GM18858 (cell line): ENCODE data around the gene KNSTRN.

Experiments
- ATAC-seq: cut with Tn5 transposase; IDR thresholded peaks from one replicate; pipeline ENCODE4 v1.9.1; 2021; ENCODE audit not compliant: unreplicated experiment

The KNSTRN gene

DNA sequence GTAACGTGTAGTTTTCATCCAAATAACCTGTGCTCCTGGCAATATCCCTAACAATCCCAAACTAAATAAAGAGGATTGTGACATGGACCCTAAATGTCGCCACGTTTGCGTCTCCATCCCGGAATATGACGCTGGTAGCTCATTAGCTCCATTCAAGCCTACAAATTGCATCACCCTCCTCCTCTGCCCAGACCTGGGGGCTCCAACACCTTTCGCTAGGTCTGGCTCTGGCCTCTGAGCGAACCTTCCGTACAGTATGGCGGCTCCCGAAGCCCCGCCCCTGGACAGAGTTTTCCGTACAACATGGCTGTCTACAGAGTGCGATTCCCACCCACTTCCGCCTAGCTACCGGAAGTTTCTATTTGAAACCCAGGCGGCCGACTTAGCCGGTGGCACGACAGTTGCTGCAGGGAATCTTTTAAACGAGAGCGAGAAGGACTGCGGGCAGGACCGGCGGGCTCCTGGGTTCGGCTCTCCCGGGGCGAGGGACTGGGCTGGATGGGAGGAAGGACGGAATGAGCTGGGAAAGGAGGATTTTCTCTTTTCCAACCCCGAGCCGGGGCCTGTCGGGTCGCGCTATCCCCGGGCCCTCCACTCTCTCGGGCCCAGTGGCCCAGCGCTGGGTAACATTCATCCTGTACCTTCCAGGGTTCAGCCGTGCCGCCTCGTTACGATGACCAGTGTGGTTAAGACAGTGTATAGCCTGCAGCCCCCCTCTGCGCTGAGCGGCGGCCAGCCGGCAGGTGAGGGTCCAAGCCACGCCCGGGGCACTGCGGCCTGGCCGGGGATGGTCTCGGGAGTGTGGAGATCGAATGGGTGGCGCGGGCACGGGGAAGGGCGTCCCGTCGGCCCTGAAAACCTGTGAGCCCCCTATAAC is at the start of gene KNSTRN:
Gene KNSTRN (plus strand): TSS at position 142 of the 877 bp plus-strand sequence. CDS start 115 bp downstream, at position 257.
- peak; percentile 77 for ATAC-seq

GRCh38 chr15:40333922-40334492 is 48.5 kb upstream of the KNSTRN start:
- ATAC-seq, result no peak

DNA sequence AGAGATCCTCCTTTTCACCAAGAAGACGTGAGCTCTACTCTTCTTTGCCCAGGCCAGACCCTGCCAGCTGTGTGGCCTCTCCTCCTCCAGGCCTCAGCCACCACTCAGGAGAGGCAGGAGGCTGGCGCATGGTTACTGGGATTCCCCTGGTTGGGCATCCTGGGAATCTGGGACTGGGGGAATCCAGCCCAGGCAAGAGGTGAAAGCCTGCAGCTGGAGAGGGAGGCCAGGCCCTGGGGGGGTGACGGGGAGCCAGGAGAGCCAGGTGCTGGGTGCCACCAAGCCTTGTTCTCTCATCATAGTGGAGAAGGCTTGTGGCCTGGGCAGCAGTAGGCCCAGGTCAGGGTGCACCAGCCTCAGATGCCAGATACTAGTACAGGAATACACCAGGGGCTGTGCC is 48.0 kb upstream of the KNSTRN start:
- no peak for ATAC-seq

- ATAC-seq, result no peak
These were observed 47.4 kb upstream of the KNSTRN start for GRCh38 chr15:40334941-40335795.

GRCh38 chr15:40335938-40336743 is 46.4 kb upstream of the KNSTRN start:
- ATAC-seq, result no peak

GRCh38 chr15:40336744-40337122 is 45.8 kb upstream of the KNSTRN start:
- no peak for ATAC-seq

DNA sequence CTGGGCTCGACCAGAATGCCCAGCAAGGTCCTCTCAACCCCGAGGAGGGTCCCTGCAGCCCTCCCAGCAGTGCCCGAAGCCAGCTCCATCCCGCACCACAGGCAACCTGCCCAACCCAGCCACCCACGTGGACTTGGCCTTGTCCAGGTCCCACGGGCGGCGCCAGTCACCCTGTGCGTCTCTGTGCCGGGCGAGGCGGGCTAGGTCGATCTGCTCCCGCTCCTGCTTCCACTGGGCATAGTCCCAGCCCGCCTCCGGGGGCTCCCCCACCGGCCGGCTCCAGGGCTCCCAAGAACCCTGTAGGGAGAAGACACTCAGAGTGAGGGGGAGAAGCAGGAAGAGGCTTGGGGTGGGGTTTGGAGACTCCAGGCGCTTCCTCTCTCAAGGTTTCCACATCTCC is 44.9 kb upstream of the KNSTRN start:
- ATAC-seq, result no peak

GRCh38 chr15:40338041-40338657 is 44.4 kb upstream of the KNSTRN start:
- ATAC-seq, result peak; percentile 49

DNA sequence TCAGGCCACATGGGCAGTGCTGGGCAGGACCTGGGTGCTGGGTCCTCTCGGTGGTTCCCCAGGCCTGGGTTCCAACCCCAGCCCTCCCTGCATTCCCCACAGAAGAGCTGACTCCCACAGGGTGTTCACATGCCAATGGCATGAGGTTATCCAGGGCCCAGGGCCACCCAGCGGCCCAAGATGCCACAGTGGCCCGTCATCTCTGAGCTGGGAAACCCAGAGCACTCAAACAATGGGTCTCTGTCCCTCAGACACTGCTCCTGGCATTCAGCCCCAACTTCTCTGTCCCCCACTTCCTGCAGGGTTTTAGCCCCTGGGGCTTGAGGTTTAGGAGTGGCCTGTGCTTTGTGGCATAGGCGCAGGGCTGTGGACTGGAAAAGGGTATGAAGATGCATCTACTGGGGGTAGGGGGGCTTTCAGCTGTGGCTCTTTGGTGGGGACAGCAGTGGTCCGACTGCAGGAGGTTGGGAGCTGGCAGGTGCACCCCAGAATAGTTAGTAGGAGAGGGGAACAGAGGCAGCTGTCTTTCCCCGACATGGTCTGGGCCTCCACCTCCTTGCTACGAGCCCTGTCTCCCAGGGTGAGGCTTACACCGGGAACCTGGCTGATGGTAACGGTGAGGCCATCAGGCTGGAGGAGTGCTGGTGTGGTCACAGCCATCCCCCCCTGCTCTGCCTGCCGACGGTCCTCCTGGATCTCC is 43.5 kb upstream of the KNSTRN start:
- no peak for ATAC-seq

DNA sequence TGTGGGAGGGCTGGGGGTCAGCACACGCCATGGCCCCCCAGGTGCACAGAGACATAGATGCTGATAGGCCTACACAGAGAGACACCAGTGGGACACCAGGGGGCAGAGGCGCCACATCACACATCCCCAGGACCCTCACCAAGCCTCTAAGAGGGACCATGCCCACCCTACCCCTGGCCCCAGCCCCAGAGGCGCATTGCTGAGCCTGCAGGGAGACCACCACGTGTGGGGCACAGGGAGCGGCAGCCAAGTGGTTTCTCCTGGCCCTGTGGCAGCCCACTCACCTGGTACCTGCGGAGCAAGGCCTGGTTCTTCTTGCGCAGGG is 42.9 kb upstream of the KNSTRN start:
- ATAC-seq, result no peak

DNA sequence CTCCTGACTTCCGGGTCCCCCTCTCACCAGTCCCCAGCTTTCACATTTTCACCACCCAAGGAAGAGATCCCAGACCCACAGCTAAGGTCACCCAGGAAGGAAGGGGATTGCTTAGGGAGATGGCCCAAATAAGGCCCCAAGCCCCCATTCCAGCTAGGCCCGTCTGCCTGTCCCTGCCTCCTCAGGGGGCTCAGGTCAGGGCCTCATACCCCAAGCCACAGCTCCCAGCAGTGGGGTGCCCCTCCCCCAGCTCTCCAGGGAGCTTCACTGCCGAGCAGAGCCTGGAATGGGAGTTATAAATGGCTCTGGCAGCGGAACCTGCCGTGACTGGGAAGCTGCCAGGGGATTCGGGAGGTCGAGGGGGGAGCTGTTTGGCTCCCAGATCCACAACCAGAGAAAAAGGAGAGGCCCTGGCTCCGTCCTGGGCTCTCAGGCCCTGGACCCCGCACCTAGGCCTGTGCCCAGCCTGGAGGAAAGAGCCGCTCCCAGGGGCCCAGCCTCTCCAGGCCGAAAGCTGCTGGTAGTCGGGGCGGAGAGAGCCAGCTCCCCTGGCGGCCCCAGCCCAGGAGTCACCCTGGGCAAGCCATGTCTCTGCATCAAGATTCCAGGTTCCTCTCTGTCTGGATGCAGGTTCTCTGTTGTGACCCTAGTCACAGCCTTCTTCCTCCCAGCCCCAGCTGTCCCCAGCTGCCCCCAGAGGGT is 42.3 kb upstream of the KNSTRN start:
- no peak for ATAC-seq

DNA sequence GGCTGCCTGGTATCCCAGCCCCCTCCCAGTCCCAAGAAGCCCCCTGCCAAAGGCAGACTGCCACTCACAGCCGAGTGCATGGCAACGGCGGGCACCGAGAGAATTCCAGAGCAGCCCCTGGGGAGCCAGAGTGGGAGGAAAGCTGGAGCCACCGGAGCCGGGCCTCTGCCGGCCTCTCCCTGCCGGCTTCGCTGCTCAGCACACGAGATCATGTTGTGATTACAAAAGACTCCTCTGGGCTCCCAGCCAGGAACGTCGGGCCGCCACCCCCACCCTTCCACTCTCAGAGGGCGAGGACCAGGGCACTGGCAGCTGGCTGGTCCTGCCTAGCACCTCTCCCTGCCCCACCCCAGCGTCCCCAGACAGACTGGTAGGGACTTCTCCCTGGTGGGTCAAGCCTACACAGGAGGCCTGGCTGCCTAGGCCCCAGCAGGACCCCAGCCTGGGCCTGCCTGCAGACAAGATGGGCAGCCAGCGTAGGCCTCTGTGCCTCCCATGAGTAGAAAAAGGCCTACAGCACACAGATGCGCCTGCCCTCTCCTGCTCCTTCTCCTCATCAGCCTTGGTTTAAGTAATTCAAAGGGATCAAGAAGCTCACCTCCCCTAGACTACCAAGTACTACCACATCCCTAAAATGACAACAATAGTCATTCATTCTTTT is 41.7 kb upstream of the KNSTRN start, which contains the start of gene CCDC9B:
Gene CCDC9B (minus strand): TSS at position 200 of the 661 bp plus-strand sequence. CDS start 120 bp downstream, at position 80.
- no peak for ATAC-seq

DNA sequence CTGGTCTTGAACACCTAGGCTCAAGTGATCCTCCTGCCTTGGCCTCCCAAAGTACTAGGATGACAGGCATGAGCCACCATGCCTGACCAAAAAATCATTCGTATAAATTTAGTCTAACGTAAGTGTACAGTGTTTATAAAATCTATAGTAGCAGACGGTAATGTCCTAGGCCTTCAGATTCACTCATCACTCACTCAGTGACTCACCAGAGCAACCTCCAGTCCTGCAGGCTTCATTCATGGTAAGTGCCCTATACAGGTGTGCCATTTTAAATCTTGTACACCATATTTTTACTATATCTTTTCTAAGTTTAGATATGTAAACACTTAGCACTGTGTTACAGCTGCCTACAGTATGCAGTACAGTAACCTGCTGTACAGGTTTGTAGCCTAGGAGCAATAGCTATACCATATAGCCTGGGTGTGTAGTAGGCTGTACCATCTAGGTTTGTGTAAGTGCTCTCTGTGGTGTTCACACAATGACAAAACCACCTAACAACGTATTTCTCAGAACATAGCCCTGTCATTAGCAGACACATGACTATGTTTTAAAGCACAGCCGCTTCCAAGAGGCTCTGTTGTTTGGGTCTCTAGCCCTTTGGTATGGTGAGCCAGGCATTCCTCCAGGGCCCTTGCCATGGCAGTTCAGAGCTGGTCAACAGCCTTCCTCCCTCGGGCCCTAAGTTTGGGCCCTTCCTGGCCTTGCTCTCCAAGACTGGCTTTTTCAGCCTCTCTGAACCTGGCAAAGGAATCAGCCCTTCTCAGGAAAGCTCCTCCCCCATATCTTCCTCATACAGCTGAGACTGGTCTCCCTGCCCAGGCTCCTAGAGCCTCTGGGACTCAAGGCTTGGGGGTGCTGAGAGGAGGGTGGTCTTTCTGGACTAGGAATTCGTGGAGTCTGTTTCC is 39.9 kb upstream of the KNSTRN start:
- no peak for ATAC-seq

GRCh38 chr15:40343512-40343911 is 39.0 kb upstream of the KNSTRN start:
- no peak for ATAC-seq

DNA sequence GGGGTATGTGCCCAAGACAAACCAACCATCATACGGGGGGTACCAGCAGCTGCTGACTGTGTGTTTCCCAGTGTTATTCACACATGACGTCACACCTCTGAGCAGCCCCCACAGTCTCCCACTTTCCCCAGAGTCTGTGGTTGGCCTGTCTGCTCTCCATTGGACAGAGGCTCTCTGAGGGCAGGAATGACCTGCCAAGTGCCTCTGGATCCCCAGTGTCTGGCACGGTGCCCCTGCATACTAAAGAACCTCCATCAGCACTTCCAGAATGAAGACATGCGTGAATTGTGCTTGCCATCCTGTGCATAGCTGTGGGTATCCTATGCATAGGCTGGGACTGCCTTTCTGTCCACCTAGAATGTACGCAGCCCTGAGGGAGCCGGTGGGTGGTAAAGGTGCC is 38.3 kb upstream of the KNSTRN start:
- ATAC-seq, result no peak

- no peak for ATAC-seq
These were observed 37.8 kb upstream of the KNSTRN start for GRCh38 chr15:40344631-40345120.

DNA sequence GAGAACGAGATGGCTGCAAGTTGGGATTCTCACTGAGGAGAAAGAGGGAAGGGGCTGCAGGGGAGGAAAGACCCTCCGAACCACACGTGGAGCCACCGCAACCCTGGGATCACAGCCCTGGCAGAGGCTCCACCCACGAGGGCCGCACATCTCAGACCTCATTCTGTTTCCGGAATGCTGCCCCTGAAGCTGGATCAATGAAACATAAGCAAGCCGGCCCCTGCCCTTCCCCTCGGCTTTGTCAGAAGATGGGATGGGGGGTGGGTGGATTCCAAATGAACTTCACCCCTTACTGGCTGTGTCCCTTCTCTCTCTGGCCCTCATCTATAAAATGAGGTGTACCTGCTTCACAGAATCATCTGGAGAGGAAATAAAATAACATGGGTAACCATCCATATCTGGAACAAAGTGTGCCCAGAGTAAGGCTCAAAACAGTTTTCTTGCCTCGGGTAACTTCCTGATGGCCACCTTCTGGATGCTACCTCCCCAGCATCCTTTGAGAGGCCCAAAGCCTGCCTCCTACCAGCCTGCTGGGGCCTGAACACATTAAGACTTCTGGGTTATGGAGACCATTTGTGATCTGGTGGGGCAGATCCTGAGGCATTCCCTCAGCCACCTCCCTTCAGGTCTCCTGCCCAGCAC is 37.2 kb upstream of the KNSTRN start:
- ATAC-seq, result no peak
